22Rv1 (cell line): ENCODE measurements around the gene COQ9.
"Not testable (repeated sequence)": the region's sequence is repeated elsewhere in the genome, so short reads cannot be mapped to it uniquely, and the experiment has no call there.

Source experiments
- H3K27ac ChIP-seq: fragments of 450-650 bp; 2 replicates; pipeline ENCODE4 v1.5.1; 2017
- ZFX ChIP-seq: fragments of 450-650 bp; IDR thresholded peaks from 2 replicates; pipeline ENCODE4 v1.6.1; 2017; ENCODE audit warnings: antibody characterized with exemption, borderline replicate concordance
- TF ChIP-seq, protein P1 (sequence below): fragments of 450-650 bp; IDR thresholded peaks from 2 replicates; pipeline ENCODE4 v1.5.1; 2017; ENCODE audit warnings: mild to moderate bottlenecking

The COQ9 gene

DNA sequence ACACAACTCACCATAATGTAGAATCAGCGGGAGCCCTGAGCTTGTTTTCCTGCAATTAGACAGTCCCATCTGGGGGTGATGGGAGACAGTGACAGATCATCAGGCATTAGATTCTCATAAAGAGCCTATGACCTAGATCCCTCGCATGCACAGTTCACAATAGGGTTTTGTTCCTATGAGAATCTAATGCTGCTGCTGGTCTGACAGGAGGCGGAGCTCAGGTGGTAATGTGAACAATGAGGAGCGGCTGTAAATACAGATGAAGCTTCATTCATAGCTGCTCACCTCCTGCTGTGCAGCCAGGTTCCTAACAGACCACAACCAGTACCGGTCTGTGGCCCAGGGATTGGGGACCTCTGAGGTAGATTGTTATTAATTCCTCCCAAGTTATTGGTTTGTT is 42.0 kb downstream of the COQ9 start:
- no peak for TF ChIP-seq ZFX
- TF ChIP-seq, protein P1, sequence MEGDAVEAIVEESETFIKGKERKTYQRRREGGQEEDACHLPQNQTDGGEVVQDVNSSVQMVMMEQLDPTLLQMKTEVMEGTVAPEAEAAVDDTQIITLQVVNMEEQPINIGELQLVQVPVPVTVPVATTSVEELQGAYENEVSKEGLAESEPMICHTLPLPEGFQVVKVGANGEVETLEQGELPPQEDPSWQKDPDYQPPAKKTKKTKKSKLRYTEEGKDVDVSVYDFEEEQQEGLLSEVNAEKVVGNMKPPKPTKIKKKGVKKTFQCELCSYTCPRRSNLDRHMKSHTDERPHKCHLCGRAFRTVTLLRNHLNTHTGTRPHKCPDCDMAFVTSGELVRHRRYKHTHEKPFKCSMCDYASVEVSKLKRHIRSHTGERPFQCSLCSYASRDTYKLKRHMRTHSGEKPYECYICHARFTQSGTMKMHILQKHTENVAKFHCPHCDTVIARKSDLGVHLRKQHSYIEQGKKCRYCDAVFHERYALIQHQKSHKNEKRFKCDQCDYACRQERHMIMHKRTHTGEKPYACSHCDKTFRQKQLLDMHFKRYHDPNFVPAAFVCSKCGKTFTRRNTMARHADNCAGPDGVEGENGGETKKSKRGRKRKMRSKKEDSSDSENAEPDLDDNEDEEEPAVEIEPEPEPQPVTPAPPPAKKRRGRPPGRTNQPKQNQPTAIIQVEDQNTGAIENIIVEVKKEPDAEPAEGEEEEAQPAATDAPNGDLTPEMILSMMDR, result no peak
- H3K27ac ChIP-seq, result no peak overlapping the region

DNA sequence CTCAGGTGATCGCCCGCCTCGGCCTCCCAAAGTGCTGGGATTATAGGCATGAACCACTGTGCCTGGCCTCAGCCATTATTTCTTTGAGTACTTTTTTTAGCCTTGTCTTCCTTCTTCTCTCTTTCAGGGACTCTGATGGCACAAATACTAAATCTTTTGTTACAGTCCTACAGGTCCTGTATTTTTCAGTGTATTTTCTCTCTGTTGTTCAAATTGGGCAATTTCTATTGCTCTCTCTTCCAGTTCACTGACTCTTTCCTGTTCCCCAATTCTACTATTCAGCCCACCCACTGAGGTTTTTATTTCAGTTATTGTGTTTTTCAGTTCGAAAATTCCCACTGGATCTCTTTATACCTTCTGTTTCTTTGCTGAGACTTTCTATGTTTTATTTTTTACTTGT is 46.5 kb downstream of the COQ9 start:
- no peak overlapping the region for H3K27ac ChIP-seq
- TF ChIP-seq, protein P1, result no peak
- TF ChIP-seq ZFX, result no peak

DNA sequence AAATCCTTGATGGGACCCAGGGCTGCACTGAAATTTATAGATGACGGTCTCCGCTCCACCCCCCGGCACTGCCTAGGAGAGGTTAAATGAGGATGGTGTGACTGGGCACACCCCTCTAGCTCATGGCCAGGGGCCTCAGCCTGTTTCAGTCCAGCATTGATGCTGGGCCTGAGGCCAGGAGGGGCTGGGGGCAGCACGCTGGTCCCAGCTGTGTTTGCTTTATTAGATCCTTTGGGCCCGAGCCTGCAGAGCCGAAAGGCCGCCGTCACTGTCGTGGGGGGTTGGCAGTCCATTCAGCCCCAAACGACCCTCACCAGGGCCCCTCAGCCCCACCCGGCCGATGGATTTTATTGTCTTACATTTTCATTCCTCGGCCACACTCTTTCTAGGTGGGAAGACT is 49.8 kb downstream of the COQ9 start:
- TF ChIP-seq ZFX, result no peak
- TF ChIP-seq, protein P1, result no peak

DNA sequence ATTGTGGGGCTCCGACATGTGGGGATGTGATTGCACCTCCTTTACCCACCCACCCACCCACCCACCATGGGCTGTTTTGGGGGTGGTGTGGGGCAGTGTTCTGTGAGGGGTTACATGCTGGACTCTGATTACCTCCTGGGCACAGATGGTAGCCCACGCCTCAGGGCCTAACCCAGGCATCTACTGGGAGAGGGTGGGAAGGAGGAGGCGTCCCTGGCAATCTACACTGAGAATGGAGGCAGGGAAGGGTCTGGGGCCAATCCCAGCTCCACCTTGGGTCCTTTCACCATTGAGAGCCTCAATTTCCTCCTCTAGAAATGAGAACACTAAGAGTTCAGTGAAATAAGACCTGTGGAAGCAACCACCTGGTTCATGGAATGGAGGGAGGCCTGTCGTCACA is 50.8 kb downstream of the COQ9 start:
- H3K27ac ChIP-seq, result no peak overlapping the region
- TF ChIP-seq ZFX, result no peak
- TF ChIP-seq, protein P1, result no peak

More for the DNA sequence above, 49.8 kb downstream of the COQ9 start:
- no peak overlapping the region for H3K27ac ChIP-seq

DNA sequence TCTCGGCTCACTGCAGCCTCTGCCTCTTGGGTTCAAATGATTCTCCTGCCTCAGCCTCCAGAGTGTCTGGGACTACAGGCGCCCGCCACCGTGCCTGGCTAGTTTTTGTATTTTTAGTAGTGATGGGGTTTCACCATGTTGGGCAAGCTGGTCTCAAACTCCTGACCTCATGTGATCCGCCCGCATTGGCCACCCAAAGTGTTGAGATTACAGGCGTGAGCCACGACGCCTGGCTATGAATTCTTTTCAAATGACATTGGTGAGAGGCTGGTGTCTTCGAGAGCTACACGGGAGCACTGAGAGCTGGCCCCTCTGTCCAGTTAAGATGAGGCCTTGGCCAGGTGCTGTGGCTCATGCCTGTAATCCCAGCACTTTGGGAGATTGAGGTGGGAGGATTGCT is 52.7 kb downstream of the COQ9 start:
- H3K27ac ChIP-seq, result not testable (repeated sequence)

DNA sequence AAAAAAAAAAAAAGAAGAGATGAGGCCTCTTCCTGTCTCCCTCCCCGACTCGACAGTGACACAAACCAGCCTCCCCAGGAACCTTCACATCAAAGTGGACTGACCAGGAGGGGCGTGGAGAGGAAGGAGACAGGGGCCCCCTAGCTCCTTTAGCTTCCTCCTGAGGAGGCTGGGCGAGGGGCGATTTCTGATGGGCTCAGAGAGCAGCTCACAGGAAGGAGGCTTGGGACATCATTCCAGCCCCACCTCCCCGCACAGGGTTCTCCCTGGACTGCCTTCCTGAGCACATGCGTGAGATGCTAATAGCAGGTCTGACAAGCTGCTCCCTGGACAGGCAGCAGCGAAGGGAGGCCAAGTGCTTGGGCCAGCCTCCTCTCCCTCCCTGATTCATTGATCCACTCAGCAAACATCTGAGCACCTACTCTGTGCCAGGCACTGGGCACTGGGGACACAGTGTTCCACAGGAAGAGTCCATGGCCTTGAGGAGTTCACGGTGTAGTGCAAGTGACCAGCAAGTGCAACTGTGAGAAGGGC is 53.4 kb downstream of the COQ9 start:
- no peak for TF ChIP-seq ZFX
- TF ChIP-seq, protein P1, result no peak
- H3K27ac ChIP-seq, result no peak overlapping the region

DNA sequence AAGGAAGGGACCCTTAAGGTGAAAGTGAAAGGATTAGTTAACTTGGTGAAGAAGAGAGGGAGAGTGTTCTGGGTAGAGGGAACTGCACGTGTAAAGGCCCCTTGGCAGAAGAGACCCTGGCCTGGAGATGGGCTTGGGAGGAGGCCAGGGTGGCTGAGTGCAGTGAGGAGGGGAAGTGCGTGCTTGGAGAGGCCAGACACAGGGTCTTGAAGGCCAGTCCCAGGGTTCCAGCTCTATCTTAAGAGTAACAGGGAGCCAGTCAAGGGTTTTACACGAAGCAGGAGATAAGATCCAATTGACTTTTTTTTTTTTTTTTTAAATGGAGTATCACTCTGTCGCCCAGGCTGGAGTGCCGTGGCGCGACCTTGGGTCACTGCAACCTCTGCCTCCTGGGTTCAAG is 54.2 kb downstream of the COQ9 start:
- TF ChIP-seq, protein P1, result no peak
- TF ChIP-seq ZFX, result no peak
- no peak overlapping the region for H3K27ac ChIP-seq

DNA sequence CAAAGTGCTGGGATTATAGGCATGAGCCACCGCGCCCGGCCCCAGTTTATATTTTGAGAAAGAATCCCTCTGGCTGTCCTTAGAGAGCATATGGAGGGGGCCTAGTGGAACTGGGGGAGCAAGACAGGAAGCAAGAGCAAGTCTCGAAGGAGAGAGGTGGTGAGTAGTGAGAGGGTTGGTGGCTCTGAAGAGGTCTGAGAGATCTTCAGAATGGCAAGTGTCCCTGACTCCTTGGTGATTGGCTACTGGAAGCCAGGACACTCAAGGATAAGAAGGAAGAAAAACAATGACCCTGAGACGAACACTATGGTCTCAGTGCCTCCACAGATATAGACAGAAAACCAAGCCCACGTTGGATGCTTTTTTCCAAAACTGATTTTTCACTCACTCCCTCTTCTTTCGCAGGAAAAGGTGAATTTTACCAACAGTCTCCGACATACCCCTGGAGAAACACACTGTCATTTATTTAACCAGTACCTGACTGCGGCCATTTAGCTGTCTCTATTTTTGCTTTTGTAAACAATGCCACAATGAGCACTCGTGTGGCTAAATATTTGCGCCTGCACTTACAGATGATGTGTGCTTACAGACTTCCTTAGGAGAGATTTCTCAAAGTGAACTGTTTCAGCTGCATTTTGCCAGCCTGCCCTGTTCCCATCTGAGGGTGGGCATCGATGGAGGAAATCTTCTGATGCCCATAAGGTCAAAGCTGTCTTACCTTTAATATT is 54.9 kb downstream of the COQ9 start:
- no peak overlapping the region for H3K27ac ChIP-seq
- no peak for TF ChIP-seq ZFX
- TF ChIP-seq, protein P1, result no peak
